ENCODE measurements around the gene C1orf74. TPM values are rescaled to one million over a fixed set of nuclear protein-coding genes. Genes with fewer than 3 reads are reported as not detected.
A peak's percentile ranks its signal among the peaks of the same experiment; 100 is the strongest.

The C1orf74 gene
- total and polyA plus RNA-seq, 4 donors = 0.82 to 1.8 (median 1.1) TPM

- Histone ChIP-seq H3K36me3 (ENCODE audit: control insufficient read depth in 4 of 4, insufficient read depth in 3 of 4, low read depth in 1 of 4, low read length in 3 of 4) (no peaks in the 10 kb centered on the region), H3K27me3 (ENCODE audit: control insufficient read depth in 4 of 4, insufficient read depth in 4 of 4, low read length in 3 of 4) (no peaks in the 10 kb centered on the region), H3K9ac (ENCODE audit: low read depth in 1 of 2, low read length in 2 of 2) (no peak overlapping the region), H3K4me3 (ENCODE audit: low read depth in 1 of 3, low read length in 3 of 3) (no peak overlapping the region), H3K9me3 (ENCODE audit: control insufficient read depth in 4 of 4, low read length in 3 of 4) (no peaks in the 10 kb centered on the region), H3K4me1 (ENCODE audit: control insufficient read depth in 4 of 4, insufficient read depth in 4 of 4, low read length in 3 of 4) (peaks cover 0 to 1% (median 0%) of the 10 kb centered on the region in 4 donors), H3K27ac (ENCODE audit: low read depth in 1 of 2, low read length in 2 of 2) (peak overlapping the region in 1 of 2 donors; percentile 35)
- no peak for DNase-seq (ENCODE audit: low spot score)
- no peak for TF ChIP-seq HNF4G (IDR thresholded peaks at IDR 0.05)
Observed at GRCh38 chr1:209767706-209768105, 16.7 kb downstream of the C1orf74 start.

- no peak overlapping the region for H3K9ac ChIP-seq (ENCODE audit: low read depth in 1 of 2, low read length in 2 of 2)
- no peak for DNase-seq (ENCODE audit: low spot score)
- no peaks in the 10 kb centered on the region for H3K27me3 ChIP-seq (ENCODE audit: control insufficient read depth in 4 of 4, insufficient read depth in 4 of 4, low read length in 3 of 4)
- H3K9me3 ChIP-seq (ENCODE audit: control insufficient read depth in 4 of 4, low read length in 3 of 4) = no peaks in the 10 kb centered on the region
- no peaks in the 10 kb centered on the region for H3K36me3 ChIP-seq (ENCODE audit: control insufficient read depth in 4 of 4, insufficient read depth in 3 of 4, low read depth in 1 of 4, low read length in 3 of 4)
- TF ChIP-seq EGR1 (IDR thresholded peaks at IDR 0.05; ENCODE audit: low read depth in 2 of 2) = no peak
- TF ChIP-seq MAX (IDR thresholded peaks at IDR 0.05) = no peak
- TF ChIP-seq YY1 (IDR thresholded peaks at IDR 0.05) = no peak
- TF ChIP-seq ATF3 (IDR thresholded peaks at IDR 0.05) = no peak
- TF ChIP-seq RXRA (IDR thresholded peaks at IDR 0.05) = no peak
- TF ChIP-seq FOXA1 (IDR thresholded peaks at IDR 0.05) = no peak
- TF ChIP-seq REST (IDR thresholded peaks at IDR 0.05) = no peak
- no peak overlapping the region for H3K27ac ChIP-seq (ENCODE audit: low read depth in 1 of 2, low read length in 2 of 2)
- peaks cover 0 to 1% (median 0%) of the 10 kb centered on the region in 4 donors for H3K4me1 ChIP-seq (ENCODE audit: control insufficient read depth in 4 of 4, insufficient read depth in 4 of 4, low read length in 3 of 4)
- H3K4me3 ChIP-seq (ENCODE audit: low read depth in 1 of 3, low read length in 3 of 3) = no peak overlapping the region
Observed at GRCh38 chr1:209767096-209767495, 17.3 kb downstream of the C1orf74 start.

GRCh38 chr1:209766051-209766450, 18.3 kb downstream of the C1orf74 start:
- WGBS = 46% methylated on average over 2 of the region's 2 CpGs
- no peak for DNase-seq (ENCODE audit: low spot score)
- H3K9ac ChIP-seq (ENCODE audit: low read depth in 1 of 2, low read length in 2 of 2) = no peak overlapping the region
- H3K4me3 ChIP-seq (ENCODE audit: low read depth in 1 of 3, low read length in 3 of 3) = no peak overlapping the region
- no peaks in the 10 kb centered on the region for H3K9me3 ChIP-seq (ENCODE audit: control insufficient read depth in 4 of 4, low read length in 3 of 4)
- H3K36me3 ChIP-seq (ENCODE audit: control insufficient read depth in 4 of 4, insufficient read depth in 3 of 4, low read depth in 1 of 4, low read length in 3 of 4) = no peaks in the 10 kb centered on the region
- TF ChIP-seq MAX (IDR thresholded peaks at IDR 0.05) (no peak), JUND (IDR thresholded peaks at IDR 0.05) (no peak), EGR1 (IDR thresholded peaks at IDR 0.05; ENCODE audit: low read depth in 2 of 2) (no peak)
- no peaks in the 10 kb centered on the region for H3K27me3 ChIP-seq (ENCODE audit: control insufficient read depth in 4 of 4, insufficient read depth in 4 of 4, low read length in 3 of 4)
- H3K4me1 ChIP-seq (ENCODE audit: control insufficient read depth in 4 of 4, insufficient read depth in 4 of 4, low read length in 3 of 4) = peaks cover 0 to 1% (median 0%) of the 10 kb centered on the region in 4 donors
- H3K27ac ChIP-seq (ENCODE audit: low read depth in 1 of 2, low read length in 2 of 2) = peak overlapping the region; percentile 14 to 23
